NOMO-1 treated with dmso at 0.1 percent for 144 hours (cell line): ENCODE results near the gene EPN3.

Experiments used
- DNase-seq: peaks from one replicate; lab custom pipeline; 2025; ENCODE audit not compliant: unreplicated experiment; lab: John Stamatoyannopoulos, UW

The EPN3 gene

DNA sequence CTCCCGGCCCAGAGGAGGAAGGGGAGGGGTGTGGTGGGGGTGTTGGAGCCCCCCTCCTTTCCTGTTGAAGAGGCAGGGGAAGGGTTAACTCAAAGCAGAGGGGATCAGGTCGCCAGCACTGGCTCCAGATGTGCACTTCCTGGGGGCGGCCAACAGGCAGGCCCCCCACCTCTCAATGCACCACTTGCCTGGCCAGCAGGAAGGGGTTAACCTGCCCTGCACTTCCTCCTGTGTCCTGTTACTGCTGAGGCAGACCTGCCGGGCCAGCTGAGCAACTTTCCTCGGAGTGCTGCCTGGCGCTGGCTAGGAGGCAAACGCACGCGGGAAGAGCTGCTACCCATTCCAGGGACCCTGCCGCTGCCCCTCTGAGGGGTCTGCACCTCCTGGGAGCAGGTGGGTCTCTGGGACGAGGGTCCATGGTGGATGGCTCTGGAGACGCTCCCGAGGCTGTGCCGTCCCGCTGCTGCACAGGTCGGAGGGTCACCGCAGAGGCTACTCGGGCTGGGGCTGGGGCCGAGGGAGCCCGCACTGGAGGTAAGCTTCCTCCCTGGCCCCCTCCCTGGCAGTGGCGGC lies at the start of gene EPN3:
Gene EPN3 (plus strand): TSS at position 284 of the 573 bp plus-strand sequence. CDS start 3,822 bp downstream, outside the sequence.
- no peak for DNase-seq

DNA sequence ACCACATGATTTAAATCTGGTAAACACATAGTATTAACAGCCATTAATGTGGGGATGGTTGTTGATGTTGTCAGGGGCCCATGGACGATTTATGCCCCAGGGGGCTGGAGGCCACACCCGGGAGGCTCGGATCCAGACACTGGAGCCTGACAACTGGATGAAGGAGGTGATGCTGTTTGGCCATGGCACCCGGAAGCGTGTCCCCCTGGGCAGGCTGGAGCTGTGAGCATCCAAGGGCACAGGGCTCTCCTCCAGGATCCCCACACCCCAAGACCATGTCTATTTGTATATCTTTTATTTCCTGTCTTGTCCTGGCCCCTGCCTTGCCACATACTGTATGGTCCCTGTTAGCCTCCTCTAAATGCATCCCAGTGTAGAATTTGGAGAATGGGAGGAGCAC lies 49.3 kb upstream of the EPN3 start:
- DNase-seq = no peak

GRCh38 chr17:50484386-50485155 lies 48.0 kb upstream of the EPN3 start:
- no peak for DNase-seq

DNA sequence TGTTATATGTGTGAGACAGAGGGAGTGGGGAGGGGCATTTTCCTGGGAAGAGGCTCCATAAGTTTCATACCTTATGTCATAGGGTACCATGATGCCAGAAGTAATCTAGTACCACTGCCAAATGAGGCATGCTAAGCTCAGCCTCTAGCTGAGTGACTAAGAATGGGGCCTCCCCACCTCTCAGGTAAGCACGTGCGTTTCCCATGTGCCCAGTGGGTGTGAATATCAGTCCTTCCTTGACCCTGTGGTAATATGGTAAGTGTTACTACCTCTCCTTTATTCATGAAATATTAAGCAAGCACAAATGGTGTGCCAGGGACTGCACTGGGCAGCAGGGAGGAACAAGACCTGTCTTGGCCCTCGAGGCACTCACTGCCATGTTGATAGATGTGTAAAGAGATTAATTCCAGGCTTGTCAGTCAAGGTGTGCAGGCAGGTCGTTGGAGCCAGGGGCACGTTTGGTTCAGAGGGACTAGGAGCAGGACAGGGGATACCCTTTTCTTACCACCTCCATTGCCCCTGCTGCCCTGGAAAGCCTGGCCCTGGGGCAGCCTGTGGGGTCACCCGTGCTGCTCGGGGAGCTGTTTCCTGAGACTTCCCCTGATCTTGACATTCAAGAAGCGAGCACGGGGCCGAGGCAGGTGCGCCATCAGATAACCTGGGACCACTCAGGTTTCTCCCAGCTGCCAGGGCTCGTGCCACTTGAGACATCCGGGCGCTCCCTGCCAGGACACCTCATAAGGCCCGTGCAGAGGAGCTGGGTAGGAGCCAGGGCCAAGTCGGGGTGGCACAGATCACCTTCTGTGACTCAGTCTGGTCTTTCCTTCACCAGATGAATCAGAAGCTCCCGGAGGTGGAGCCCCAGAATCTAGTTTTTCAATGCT lies 45.1 kb upstream of the EPN3 start:
- DNase-seq = no peak

GRCh38 chr17:50488880-50489279 lies 43.7 kb upstream of the EPN3 start:
- DNase-seq = no peak

DNA sequence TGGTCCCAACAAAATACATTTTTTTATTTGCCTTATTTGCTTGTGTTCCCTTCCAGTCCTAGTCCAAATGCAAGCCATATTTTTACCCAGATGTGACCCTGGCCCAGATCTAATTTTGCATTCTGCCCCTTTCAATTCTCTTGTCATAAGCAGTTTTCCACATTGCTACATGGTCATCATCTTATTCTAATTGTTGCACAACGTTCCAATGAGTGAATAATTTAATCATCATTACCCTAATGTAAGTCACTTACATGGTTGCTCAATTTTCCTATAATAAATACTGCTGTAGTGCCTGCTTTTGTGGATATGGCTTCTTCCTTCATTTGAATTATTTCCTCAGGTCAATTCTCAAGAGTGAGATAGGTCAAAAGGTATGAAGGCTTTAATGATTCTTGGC lies 41.0 kb upstream of the EPN3 start:
- no peak for DNase-seq

DNA sequence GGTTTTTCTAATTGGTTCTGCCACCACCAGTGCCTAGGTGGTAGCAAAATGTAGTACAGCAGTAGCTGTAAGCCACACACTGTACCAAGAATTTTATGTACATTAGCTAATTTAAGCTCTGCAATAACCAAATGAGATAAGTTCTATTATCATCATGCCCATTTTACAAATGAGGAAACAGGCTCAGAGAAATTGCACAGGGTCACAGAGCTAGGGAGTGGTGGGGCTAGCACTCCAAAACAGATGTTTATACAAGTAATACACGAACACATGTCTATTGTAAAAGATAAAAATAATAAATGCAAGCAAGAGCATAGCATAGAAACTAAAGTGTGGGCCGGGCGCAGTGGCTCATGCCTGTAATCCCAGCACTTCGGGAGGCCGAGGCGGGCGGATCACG lies 40.3 kb upstream of the EPN3 start:
- no peak for DNase-seq

DNA sequence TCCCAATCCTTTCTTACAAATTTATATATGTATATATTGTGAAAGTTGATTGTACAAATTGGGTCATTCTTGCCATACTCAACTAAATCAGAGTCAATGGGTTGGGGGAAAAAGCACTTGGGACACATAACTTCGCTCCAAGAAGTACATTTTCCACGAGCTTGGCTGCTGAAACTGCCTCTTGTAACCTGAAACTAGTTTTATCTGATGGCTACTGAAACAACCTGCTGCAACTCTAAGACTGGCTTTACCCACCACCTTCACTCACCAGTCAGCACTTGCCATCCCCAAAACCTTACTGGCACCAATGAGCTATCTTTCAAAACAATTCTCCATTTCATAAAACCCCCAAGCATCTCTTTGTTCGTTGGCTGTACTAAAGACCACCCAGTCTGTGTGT lies 38.8 kb upstream of the EPN3 start:
- DNase-seq = no peak

GRCh38 chr17:50495217-50495823 lies 37.2 kb upstream of the EPN3 start:
- no peak for DNase-seq

- no peak for DNase-seq
Measured at GRCh38 chr17:50495918-50496317, 36.6 kb upstream of the EPN3 start.

DNA sequence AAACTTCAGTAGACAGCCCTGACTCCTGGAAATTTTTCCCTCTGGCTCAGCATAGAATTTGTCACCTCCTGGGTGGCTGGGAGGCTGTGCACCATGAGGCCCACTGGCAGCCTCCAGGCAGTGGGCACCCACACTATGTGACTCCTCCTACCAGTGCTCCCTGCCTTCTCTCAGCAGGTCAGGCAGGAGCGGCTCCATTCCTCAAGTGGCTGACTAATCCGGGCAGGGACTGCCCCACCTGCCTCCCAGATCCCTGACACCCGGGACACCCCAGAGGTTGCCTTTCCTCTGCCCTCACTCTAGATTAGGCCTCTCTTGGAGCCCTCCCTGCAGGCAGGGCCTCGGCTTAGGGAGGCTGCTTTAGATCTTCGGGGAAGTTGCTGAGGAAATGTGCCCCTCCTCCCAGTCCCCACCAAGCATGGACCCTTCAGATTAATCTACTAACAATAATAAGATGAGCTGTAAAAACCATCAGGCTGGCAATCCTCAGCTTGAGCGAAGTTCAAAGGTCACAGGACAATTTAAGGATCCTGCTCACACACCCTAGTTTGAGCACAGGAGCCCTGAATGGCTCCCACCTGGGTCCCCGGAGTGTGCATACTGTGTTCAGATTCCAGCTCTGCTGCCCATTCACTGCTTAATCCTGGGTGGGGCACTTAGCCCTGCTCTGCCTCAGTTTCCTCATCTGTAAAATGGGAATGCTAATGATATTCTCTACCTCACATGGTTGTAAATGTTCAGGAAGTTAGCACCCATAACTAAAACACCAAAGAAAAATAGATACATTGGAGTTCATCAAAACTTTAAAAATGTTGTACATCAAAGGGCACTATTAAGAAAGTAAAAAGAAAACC lies 34.3 kb upstream of the EPN3 start:
- DNase-seq = no peak

GRCh38 chr17:50499270-50499669 lies 33.3 kb upstream of the EPN3 start:
- DNase-seq = no peak

DNA sequence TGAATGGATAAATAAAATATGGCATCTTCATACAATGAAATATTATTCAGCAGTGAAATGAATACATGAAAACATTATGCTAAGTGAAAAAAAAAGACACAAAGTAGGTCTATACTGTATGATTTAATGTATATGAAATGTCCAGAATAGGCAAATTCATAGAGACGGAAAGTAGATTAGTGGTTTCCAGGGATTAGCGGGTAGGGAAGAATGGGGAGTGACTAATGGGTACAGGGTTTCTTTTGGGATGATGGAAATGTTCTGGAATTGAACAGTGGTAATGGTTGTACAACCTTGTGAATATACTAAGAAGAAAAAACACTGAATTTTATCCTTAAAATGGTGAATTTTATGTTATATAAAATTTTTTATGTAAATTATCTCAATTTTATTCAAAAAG lies 32.8 kb upstream of the EPN3 start:
- DNase-seq = no peak

GRCh38 chr17:50501054-50501453 lies 31.5 kb upstream of the EPN3 start:
- DNase-seq = no peak

- DNase-seq = no peak
Measured at GRCh38 chr17:50502301-50502990, 30.1 kb upstream of the EPN3 start.

GRCh38 chr17:50505591-50506130 lies 26.9 kb upstream of the EPN3 start:
- DNase-seq = no peak

GRCh38 chr17:50506298-50506697 lies 26.2 kb upstream of the EPN3 start:
- DNase-seq = no peak

DNA sequence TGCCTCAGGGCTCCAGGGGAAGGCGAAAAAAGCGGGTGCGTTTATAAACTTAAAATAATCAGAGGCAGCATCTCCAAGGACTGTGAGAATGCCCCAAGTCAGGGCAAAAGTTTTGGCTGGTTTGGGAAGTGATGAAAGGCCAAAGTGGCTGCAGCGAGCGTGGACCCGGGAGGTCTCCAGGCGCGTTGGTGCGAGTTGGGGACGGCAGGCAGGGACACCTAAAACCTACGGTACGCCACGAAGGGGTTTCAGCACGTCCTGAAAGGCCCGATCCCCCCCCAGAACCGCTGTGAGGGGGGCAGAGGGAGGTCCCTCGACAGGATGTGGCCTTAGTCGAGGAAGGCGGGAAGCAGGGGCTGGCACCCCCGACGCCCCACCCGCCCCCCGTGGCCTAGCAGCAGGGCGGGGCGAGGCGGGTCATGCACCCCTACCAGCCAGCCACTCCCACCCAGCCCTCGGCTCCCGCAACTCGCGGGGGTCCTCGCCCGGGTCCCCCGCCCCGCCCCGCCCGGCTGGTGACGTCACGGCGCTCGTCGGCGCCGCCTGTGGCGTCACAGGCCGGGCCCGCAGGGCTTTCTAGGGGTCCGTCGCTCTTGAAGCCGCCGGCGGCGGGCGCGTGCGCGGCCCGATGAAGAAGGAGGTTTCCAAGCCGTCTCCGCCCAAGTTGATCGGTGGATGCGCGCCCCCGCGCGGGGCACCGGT lies 24.5 kb upstream of the EPN3 start, which contains the start of gene MYCBPAP:
Gene MYCBPAP (plus strand): TSS at position 569 of the 702 bp plus-strand sequence. CDS start 236 bp downstream, outside the sequence.
- peak; percentile 65 for DNase-seq
